Thoracic aorta (tissue), 2 donors: Measurements from ENCODE around the gene ABHD8. TPM values are rescaled to one million over a fixed set of nuclear protein-coding genes. Genes with fewer than 3 reads are reported as not detected.

Experiments
- ATAC-seq: fragments of 150-250 bp; one replicate; pipeline ENCODE4 v1.8.0; 2017; ENCODE audit warnings: low read depth; ENCODE audit not compliant: insufficient number of reproducible peaks, low FRiP score
- DNase-seq: peaks from one replicate; pipeline ENCODE4 v3.0.0-alpha.2; 2020; ENCODE audit warnings: low spot score
- H3K27ac ChIP-seq, 2 donors: fragments of 200-600 bp; sonication (generic); 1 replicate in 1 of 2; 2 replicates in 1 of 2; pipeline ENCODE4 v1.5.1; 2016; ENCODE audit warnings: mild to moderate bottlenecking in 2 of 2, moderate library complexity in 2 of 2
- H3K27me3 ChIP-seq: fragments of 200-600 bp; sonication (generic); replicated peaks from 2 replicates; pipeline ENCODE4 v1.6.0; 2016; ENCODE audit warnings: mild to moderate bottlenecking; ENCODE audit not compliant: insufficient read depth
- H3K36me3 ChIP-seq: fragments of 200-600 bp; sonication (generic); one replicate; pipeline ENCODE4 v1.5.1; 2016
- H3K4me1 ChIP-seq, 2 donors: fragments of 200-600 bp; sonication (generic); 1 replicate in 1 of 2; 2 replicates in 1 of 2; pipeline versions ENCODE4 v1.5.1 to v1.6.0; 2016; ENCODE audit warnings: low read depth in 2 of 2, mild to moderate bottlenecking in 1 of 2; ENCODE audit not compliant: control insufficient read depth in 1 of 2
- H3K4me3 ChIP-seq: fragments of 200-600 bp; sonication (generic); 2 replicates; pipeline ENCODE4 v1.5.1; 2016; ENCODE audit warnings: mild to moderate bottlenecking
- H3K9me3 ChIP-seq: fragments of 200-600 bp; sonication (generic); 2 replicates; pipeline ENCODE4 v1.5.1; 2016
- CTCF ChIP-seq: fragments of 200-600 bp; sonication (generic); IDR thresholded peaks from one replicate; pipeline ENCODE4 v1.5.1; 2019; ENCODE audit warnings: antibody characterized with exemption
- total RNA-seq, 2 donors: library from RNA; depleted of rRNA; stranded (reverse); fragments of >200 nt; gene quantifications; one replicate each; pipeline versions ENCODE4 v1.1.0 to v1.2.3, GENCODE V29; 2016

The ABHD8 gene
- total RNA-seq, 2 donors from 2014 or later: 9.8 to 24.0 TPM

GRCh38 chr19:17263712-17264640 is 39.2 kb downstream of the ABHD8 start:
- DNase-seq (no peak), ATAC-seq (no peak)
- no peak overlapping the region for H3K4me3 ChIP-seq
- H3K9me3 ChIP-seq: no peaks in the 10 kb centered on the region
- peaks cover 3% of the 10 kb centered on the region for H3K36me3 ChIP-seq
- no peaks in the 10 kb centered on the region for H3K27me3 ChIP-seq
- peaks cover 6 to 8% of the 10 kb centered on the region in 2 donors for H3K4me1 ChIP-seq
- TF ChIP-seq CTCF: no peak
- H3K27ac ChIP-seq: no peak overlapping the region

- Histone ChIP-seq H3K9me3 (no peaks in the 10 kb centered on the region), H3K4me1 (no peaks in the 10 kb centered on the region), H3K36me3 (no peaks in the 10 kb centered on the region), H3K27me3 (no peaks in the 10 kb centered on the region), H3K4me3 (no peak overlapping the region), H3K27ac (no peak overlapping the region)
- DNase-seq (no peak), ATAC-seq (no peak)
- TF ChIP-seq CTCF: no peak
These were observed 40.7 kb downstream of the ABHD8 start for GRCh38 chr19:17262557-17262956.

GRCh38 chr19:17260842-17261325 is 42.3 kb downstream of the ABHD8 start:
- H3K27ac ChIP-seq: no peak overlapping the region
- peak; percentile 91 for TF ChIP-seq CTCF
- DNase-seq: no peak
- ATAC-seq: peak; percentile 59
- no peaks in the 10 kb centered on the region for H3K9me3 ChIP-seq
- H3K36me3 ChIP-seq: no peaks in the 10 kb centered on the region
- no peaks in the 10 kb centered on the region for H3K27me3 ChIP-seq
- H3K4me3 ChIP-seq: no peak overlapping the region
- no peaks in the 10 kb centered on the region for H3K4me1 ChIP-seq

- Histone ChIP-seq H3K9me3 (no peaks in the 10 kb centered on the region), H3K36me3 (no peaks in the 10 kb centered on the region), H3K4me1 (no peaks in the 10 kb centered on the region), H3K27ac (no peak overlapping the region), H3K27me3 (no peaks in the 10 kb centered on the region), H3K4me3 (no peak overlapping the region)
- no peak for ATAC-seq
- DNase-seq: no peak
- no peak for TF ChIP-seq CTCF
These were observed 43.3 kb downstream of the ABHD8 start for GRCh38 chr19:17259934-17260333.

- Histone ChIP-seq H3K27ac (no peak overlapping the region), H3K9me3 (no peaks in the 10 kb centered on the region), H3K27me3 (no peaks in the 10 kb centered on the region), H3K4me3 (no peak overlapping the region), H3K36me3 (no peaks in the 10 kb centered on the region), H3K4me1 (no peaks in the 10 kb centered on the region)
- ATAC-seq: no peak
- TF ChIP-seq CTCF: no peak
- DNase-seq: no peak
These were observed 44.0 kb downstream of the ABHD8 start for GRCh38 chr19:17259118-17259780.
